ENCODE data around the gene H2BK1. TPM values are rescaled to one million over a fixed set of nuclear protein-coding genes. Genes with fewer than 3 reads are reported as not detected.

Gene H2BK1
- total RNA-seq, 2 experiments from 2014 or later, result not detected

DNA sequence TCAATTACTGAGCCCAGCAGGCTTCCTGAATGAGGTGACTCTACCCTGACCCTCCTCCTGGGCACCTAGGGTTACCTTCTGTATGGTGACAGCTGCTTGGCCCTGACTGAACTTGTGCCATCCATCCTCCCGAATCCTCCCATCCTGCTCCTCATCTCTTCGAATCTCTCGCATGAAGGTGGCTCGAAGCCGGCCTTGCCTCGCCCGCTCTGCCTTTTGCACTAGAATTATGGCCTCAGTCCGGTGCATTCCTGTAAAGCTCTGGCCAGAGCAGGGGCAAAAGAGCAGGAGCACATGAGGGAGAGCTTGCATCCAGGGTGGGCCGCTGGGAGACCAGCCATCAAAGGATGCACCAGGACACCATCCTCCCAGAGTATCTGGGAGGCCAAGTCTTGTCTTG is 7.5 kb downstream of the H2BK1 start:
- Mint-ChIP-seq H3K27me3 (no peaks in the 10 kb centered on the region), H3K4me3 (no peak overlapping the region), H3K27ac (no peak overlapping the region), H3K4me1 (ENCODE audit: low read depth) (peaks cover 15% of the 10 kb centered on the region), H3K36me3 (ENCODE audit: low read depth) (no peaks in the 10 kb centered on the region), H3K9me3 (no peaks in the 10 kb centered on the region)
- TF ChIP-seq, protein P1, sequence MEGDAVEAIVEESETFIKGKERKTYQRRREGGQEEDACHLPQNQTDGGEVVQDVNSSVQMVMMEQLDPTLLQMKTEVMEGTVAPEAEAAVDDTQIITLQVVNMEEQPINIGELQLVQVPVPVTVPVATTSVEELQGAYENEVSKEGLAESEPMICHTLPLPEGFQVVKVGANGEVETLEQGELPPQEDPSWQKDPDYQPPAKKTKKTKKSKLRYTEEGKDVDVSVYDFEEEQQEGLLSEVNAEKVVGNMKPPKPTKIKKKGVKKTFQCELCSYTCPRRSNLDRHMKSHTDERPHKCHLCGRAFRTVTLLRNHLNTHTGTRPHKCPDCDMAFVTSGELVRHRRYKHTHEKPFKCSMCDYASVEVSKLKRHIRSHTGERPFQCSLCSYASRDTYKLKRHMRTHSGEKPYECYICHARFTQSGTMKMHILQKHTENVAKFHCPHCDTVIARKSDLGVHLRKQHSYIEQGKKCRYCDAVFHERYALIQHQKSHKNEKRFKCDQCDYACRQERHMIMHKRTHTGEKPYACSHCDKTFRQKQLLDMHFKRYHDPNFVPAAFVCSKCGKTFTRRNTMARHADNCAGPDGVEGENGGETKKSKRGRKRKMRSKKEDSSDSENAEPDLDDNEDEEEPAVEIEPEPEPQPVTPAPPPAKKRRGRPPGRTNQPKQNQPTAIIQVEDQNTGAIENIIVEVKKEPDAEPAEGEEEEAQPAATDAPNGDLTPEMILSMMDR (IDR thresholded peaks at IDR 0.05), result no peak
- CTCF ChIA-PET, result no interaction called here
- POLR2A ChIA-PET, result no interaction called here
- intact Hi-C loops (cut with micrococcal nuclease), result no loop called here
- ATAC-seq, result no peak
- DNase-seq, result no peak

DNA sequence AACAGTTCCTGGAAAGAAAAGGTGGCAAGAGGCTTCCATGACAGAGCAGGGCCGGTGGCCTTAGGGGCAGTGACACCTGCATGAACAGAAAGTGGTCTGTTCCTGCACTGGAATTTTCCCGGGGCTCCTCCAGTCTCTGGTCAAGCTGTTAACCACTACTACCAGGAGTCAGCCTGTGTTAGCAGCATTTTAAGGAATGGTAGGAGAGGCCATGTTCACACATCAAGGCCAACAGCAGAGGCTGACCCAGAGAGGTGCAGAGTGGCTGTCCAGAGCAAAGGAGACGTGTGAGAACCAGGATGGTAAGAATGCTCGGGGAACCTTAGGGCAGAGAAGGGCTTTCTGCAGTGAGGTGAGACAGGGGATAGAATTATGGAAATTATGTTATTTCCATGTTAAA is 8.5 kb downstream of the H2BK1 start:
- H3K4me3 Mint-ChIP-seq, result no peak overlapping the region

DNA sequence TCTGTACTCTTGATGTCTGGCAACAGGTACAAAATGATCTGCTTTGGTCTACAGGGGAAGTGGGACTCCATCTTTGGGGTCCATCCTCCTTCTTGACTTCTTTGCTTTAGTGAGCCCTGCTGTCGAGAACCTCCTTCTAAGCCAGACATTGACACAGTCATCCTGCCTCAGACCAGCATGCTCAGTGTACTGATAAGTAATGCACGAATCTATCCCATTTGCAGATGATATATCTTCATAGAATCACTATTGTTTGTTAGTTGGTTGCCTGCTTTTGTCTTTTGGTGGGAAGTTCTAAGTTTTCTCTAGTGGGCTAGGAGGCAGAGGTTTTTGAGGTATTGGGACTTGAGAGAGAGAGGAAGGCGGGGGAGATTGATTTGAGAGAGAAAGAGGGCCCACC is 8.9 kb downstream of the H2BK1 start:
- Mint-ChIP-seq H3K4me3 (no peak overlapping the region), H3K36me3 (ENCODE audit: low read depth) (no peaks in the 10 kb centered on the region), H3K27me3 (no peaks in the 10 kb centered on the region), H3K4me1 (ENCODE audit: low read depth) (peaks cover 3% of the 10 kb centered on the region), H3K9me3 (no peaks in the 10 kb centered on the region), H3K27ac (no peak overlapping the region)
- CTCF ChIA-PET, result no interaction called here
- POLR2A ChIA-PET, result no interaction called here
- ATAC-seq (no peak), DNase-seq (no peak)
- intact Hi-C loops (cut with micrococcal nuclease), result no loop called here
- TF ChIP-seq, protein P1 (IDR thresholded peaks at IDR 0.05), result no peak

More for the DNA sequence above, 8.5 kb downstream of the H2BK1 start:
- intact Hi-C loops (cut with micrococcal nuclease), result no loop called here
- ChIA-PET POLR2A (no interaction called here), CTCF (no interaction called here)
- Mint-ChIP-seq H3K4me1 (ENCODE audit: low read depth) (peaks cover 4% of the 10 kb centered on the region), H3K36me3 (ENCODE audit: low read depth) (no peaks in the 10 kb centered on the region), H3K9me3 (no peaks in the 10 kb centered on the region), H3K27ac (no peak overlapping the region), H3K27me3 (no peaks in the 10 kb centered on the region)
- DNase-seq (no peak), ATAC-seq (no peak)
- TF ChIP-seq, protein P1 (IDR thresholded peaks at IDR 0.05), result no peak

DNA sequence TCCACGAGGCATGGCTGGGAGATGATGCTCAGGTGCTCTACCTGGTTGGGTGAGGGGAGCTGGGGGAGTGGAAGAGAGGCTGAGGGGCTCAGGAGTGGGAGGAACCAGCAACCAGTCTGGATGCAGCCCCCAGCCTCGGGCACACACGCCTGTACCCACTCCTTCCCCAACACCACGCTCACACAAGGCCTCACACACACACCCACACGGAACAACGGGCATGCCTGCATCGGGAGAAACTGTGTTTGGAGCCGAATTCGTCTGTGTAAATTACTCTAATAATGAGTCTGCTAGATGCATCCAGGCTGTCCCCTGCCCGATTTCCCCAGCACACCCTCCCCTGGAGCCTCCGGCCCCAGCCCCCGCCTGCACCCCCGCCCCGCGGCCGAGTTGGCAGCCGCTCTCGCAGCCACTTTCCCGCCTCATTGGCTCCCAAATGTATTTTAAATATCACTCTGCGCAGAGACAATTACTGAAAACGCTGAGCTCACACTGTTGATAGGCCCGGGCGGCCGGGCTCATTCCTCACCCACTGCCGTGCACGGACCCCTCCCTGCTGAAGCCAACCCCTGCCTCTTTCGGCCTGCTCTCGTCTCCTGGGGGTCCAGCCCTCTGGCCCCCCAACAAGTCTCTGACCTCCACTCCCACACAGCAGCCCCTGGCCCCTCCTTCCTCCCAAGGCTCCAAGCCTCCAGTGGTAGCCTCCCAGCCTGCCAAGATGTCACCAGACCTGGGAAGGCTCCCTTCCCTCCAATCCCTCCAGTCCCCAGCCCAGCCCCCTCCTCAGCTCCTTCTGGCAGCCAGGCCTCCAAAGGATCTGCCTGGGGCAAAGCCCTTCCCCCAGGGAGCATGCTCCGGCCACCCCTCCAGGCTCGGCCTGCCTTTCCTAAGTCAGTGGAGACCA is 11.1 kb downstream of the H2BK1 start:
- ChIA-PET CTCF (no interaction called here), POLR2A (interaction anchor here (0.7 to 1.2 kb wide), 2 partner anchors 28 to 56 kb away, joined by 3 to 4 read pairs; partner anchors contain the start of gene ABCF2)
- TF ChIP-seq, protein P1 (IDR thresholded peaks at IDR 0.05), result no peak
- Mint-ChIP-seq H3K9me3 (no peaks in the 10 kb centered on the region), H3K4me3 (no peak overlapping the region), H3K4me1 (ENCODE audit: low read depth) (no peaks in the 10 kb centered on the region), H3K27ac (no peak overlapping the region), H3K36me3 (ENCODE audit: low read depth) (no peaks in the 10 kb centered on the region), H3K27me3 (peaks cover 2% of the 10 kb centered on the region)
- no peak for ATAC-seq
- no peak for DNase-seq
- intact Hi-C loops (cut with micrococcal nuclease), result no loop called here

DNA sequence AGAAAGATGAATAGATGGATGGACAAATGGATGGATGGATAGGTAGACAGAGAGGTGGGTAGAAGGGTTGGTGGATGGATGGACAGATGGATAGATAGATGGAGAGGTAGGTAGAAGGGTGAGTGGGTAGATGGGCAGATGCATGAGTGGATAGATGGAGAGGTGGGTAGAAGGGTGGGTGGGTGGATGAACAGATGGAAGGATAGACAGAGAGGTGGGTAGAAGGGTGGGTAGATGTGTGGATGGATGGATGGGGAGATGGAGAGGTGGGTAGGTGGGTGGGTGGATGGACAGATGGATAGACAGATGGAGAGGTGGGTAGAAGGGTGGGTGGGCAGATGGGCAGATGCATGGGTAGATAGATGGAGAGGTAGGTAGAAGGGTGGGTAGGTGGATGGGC is 12.4 kb downstream of the H2BK1 start:
- no peak overlapping the region for H3K4me3 Mint-ChIP-seq
- no peak for ATAC-seq
- H3K36me3 Mint-ChIP-seq (ENCODE audit: low read depth), result no peaks in the 10 kb centered on the region
- ChIA-PET POLR2A (no interaction called here), CTCF (no interaction called here)
- no peaks in the 10 kb centered on the region for H3K4me1 Mint-ChIP-seq (ENCODE audit: low read depth)
- TF ChIP-seq, protein P1 (IDR thresholded peaks at IDR 0.05), result no peak
- H3K9me3 Mint-ChIP-seq, result no peaks in the 10 kb centered on the region
- H3K27me3 Mint-ChIP-seq, result peaks cover 2% of the 10 kb centered on the region
- H3K27ac Mint-ChIP-seq, result no peak overlapping the region
- intact Hi-C loops (cut with micrococcal nuclease), result no loop called here
- no peak for DNase-seq
